ENCODE results near the gene TCERG1L.

Gene TCERG1L

DNA sequence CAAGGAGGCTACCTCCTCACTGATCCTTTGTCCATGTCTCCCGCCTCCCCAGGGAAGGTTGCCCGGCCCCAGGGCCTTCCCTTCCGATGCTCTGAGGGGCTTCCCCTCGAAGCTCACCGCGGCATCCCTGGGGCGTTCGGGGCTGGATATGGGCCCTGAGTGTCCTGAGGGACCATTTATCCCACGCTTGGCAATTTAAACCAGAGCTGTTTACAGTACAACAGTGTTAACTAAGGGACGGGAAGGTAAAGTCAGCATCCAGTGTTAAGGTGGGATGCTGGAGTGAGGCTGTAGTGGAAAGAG is 92.0 kb downstream of the TCERG1L start:
- peaks cover 38 to 100% (median 100%) of the 10 kb centered on the region in 10 experiments for H3K4me1 ChIP-seq
- no peak for TF ChIP-seq Cebpa-rat (IDR thresholded peaks at IDR 0.05)
- peak overlapping the region in 4 of 11 experiments; percentile 19 to 81 (median 54); a peak in 3 of 22 replicates for H3K9ac ChIP-seq
- H3K4me3 ChIP-seq = no peak overlapping the region
- peak overlapping the region in 9 of 11 experiments; percentile 88 to 98 (median 97); a peak in 18 of 22 replicates for H3K4me2 ChIP-seq
- H3K36me3 ChIP-seq = 0 out of 22 replicates have a peak, but pooled peaks cover 0 to 5% (median 0%) of the 10 kb centered on the region in 11 experiments
- H3K27me3 ChIP-seq = peaks cover 0 to 34% (median 0%) of the 10 kb centered on the region in 11 experiments; a peak in 4 of 22 replicates
- peak overlapping the region in 7 of 11 experiments; percentile 81 to 96 (median 89); a peak in 12 of 22 replicates for H3K27ac ChIP-seq
- H4K20me1 ChIP-seq = no peaks in the 10 kb centered on the region; a peak in 1 of 22 replicates
- H3K9me3 ChIP-seq (replicated peaks in 1 of 11) = no peaks in the 10 kb centered on the region

DNA sequence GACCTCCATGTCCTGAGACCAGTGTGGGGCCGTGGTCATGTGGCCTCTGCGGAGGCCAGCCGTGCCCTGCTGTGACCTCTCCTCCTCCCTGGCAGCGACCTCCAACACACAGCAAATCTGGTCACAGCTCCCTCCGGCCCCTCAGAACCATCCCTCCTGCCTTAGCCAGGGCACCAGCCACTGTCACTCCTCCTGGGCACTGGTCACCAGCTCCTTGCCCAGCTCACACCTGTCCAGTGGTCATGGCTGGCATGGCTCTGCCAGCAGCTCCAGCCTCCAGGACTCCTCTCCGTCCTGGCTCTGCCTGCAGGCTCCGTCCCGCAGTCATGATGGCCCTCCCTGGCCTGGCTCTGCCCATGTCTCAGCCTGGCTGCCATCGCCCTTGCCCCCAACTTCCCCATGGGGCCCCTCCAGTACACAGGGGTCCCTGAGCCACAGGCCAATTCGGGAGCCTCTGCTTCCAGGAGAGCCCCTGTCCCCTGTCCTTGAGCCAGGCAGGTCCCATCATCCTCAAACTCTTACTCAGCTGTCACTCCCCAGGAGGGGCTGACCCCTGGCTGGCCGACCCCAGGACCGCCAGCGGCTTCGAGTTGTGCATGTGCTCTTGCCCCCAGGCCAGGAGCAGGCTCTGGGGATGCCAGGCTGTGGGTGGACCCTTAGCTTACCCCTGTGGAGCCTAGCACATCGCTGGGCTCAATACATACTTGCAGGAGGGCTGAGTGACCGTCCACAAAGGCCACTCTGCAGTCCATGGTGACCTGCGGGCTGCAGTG is 92.5 kb downstream of the TCERG1L start:
- no peaks in the 10 kb centered on the region for H3K9me3 ChIP-seq (replicated peaks in 1 of 11)
- H3K9ac ChIP-seq = peak overlapping the region in 4 of 11 experiments; percentile 19 to 79 (median 33); a peak in 4 of 22 replicates
- TF ChIP-seq Cebpa-rat (IDR thresholded peaks at IDR 0.05) = no peak
- peaks cover 0 to 30% (median 0%) of the 10 kb centered on the region in 11 experiments; a peak in 4 of 22 replicates for H3K27me3 ChIP-seq
- no peak overlapping the region for H3K4me3 ChIP-seq
- peaks cover 40 to 100% (median 100%) of the 10 kb centered on the region in 10 experiments for H3K4me1 ChIP-seq
- peak overlapping the region in 9 of 11 experiments; percentile 88 to 98 (median 97); a peak in 18 of 22 replicates for H3K4me2 ChIP-seq
- no peaks in the 10 kb centered on the region; a peak in 1 of 22 replicates for H4K20me1 ChIP-seq
- peak overlapping the region in 7 of 11 experiments; percentile 81 to 96 (median 89); a peak in 11 of 22 replicates for H3K27ac ChIP-seq
- H3K36me3 ChIP-seq = 0 out of 22 replicates have a peak, but pooled peaks cover 0 to 5% (median 0%) of the 10 kb centered on the region in 11 experiments

DNA sequence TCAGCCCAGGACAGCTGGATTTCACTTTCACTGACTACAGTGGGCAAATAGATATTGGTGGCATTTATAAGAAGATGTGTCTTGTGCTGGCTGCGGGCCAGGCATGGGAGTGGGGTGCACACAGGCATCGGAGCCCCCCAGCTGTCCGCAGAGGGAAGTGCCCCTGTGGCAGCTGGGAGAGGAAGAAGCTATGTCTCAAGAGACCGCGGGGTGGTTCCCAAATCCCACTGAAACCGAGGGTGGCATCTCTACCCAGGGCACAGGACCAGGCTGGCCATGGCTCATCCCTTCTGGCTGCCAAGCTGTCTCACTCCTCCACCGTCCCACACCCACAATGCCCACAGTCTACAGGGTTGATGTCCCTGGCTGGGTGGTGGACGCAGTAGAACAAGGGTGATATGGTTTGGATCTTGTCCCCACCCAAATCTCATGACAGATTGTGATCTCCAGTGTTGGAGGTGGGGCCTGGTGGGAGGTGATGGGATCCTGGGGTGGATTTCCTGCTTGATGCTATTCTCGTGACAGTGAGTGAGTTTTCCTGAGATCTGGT is 94.8 kb downstream of the TCERG1L start:
- H3K4me1 ChIP-seq = peaks cover 23 to 100% (median 100%) of the 10 kb centered on the region in 10 experiments
- 0 out of 22 replicates have a peak, but pooled peaks cover 0 to 9% (median 0%) of the 10 kb centered on the region in 11 experiments for H3K36me3 ChIP-seq
- H3K9ac ChIP-seq = peak overlapping the region in 1 of 11 experiments; percentile 10; a peak in 1 of 22 replicates
- TF ChIP-seq Cebpa-rat (IDR thresholded peaks at IDR 0.05) = no peak
- peaks cover 0 to 10% (median 0%) of the 10 kb centered on the region in 11 experiments; a peak in 3 of 22 replicates for H3K27me3 ChIP-seq
- H3K9me3 ChIP-seq (replicated peaks in 1 of 11) = no peaks in the 10 kb centered on the region
- H4K20me1 ChIP-seq = no peaks in the 10 kb centered on the region; a peak in 1 of 22 replicates
- H3K4me2 ChIP-seq = peak overlapping the region; percentile 33 to 98 (median 91); a peak in 21 of 22 replicates
- peak overlapping the region in 7 of 11 experiments; percentile 17 to 93 (median 40); a peak in 12 of 22 replicates for H3K27ac ChIP-seq
- H3K4me3 ChIP-seq = no peak overlapping the region; a peak in 1 of 20 replicates

DNA sequence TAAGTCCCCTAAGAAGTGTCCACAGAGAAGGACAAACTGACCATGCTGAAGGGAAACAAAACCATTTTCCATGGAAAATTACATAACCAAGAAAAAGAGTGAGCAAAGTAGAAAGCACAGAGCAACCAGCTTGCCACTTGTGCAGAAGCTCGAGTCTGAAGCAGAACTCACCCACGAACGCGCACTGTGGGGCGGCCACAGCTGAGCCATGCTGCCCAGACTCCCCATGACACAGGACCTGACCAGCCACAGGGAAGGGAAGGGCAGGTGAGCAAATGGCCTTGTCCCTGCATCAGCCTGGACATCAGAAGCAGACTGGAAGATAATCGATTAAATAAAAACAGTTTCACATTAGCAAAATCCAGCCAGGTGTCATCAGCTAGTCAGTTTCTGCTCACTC is 95.7 kb downstream of the TCERG1L start:
- Histone ChIP-seq H3K27ac (peak overlapping the region in 1 of 11 experiments; percentile 40; a peak in 1 of 22 replicates), H4K20me1 (no peaks in the 10 kb centered on the region; a peak in 1 of 22 replicates), H3K4me2 (peak overlapping the region in 8 of 11 experiments; percentile 77 to 98 (median 94); a peak in 9 of 22 replicates), H3K9me3 (replicated peaks in 1 of 11) (no peaks in the 10 kb centered on the region), H3K9ac (no peak overlapping the region), H3K27me3 (peaks cover 0 to under 1% (median 0%) of the 10 kb centered on the region in 11 experiments; a peak in 2 of 22 replicates), H3K4me1 (peaks cover 22 to 100% (median 100%) of the 10 kb centered on the region in 10 experiments), H3K4me3 (no peak overlapping the region), H3K36me3 (0 out of 22 replicates have a peak, but pooled peaks cover 0 to 9% (median 0%) of the 10 kb centered on the region in 11 experiments)
- TF ChIP-seq Cebpa-rat (IDR thresholded peaks at IDR 0.05) = no peak

DNA sequence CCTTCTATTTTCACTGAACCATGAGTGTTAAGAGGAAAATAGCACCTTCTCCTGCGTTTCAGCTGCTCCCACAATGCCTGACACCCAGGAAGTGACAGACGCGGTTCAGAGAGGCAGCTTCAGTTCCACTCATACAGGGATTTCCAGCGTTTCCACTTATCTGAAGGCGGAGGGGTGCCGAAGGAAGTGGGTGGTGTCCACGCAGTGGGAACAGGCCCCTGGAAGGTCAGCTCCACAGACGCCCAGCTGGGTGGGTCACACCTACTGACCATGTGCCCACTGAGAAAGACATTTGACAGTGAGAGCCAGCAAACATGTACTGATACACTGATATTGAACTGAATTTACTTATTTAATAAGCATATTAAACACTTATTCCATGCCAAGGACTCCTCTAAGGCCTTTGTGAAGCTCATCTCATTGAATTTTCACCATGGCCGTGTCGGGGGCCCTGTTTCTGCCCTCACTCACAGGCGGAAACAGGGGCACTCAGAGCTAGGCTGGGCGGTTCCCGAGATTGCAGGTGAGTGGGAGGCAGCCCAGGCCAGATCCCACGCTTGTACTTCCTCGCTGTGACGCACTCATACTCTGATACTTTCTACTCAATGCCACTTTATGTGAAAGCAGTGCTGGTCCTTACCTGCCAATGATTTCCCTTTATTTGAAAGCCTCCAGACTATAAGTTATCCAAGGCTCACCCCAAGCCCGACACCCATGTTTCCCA is 96.8 kb downstream of the TCERG1L start:
- TF ChIP-seq Cebpa-rat (IDR thresholded peaks at IDR 0.05) = no peak
- H3K36me3 ChIP-seq = 0 out of 22 replicates have a peak, but pooled peaks cover 0 to 9% (median 0%) of the 10 kb centered on the region in 11 experiments
- H3K4me1 ChIP-seq = peaks cover 16 to 100% (median 97%) of the 10 kb centered on the region in 10 experiments
- no peaks in the 10 kb centered on the region; a peak in 1 of 22 replicates for H4K20me1 ChIP-seq
- H3K27me3 ChIP-seq = no peaks in the 10 kb centered on the region
- peak overlapping the region in 1 of 11 experiments; percentile 37; a peak in 2 of 22 replicates for H3K9ac ChIP-seq
- H3K4me2 ChIP-seq = peak overlapping the region; percentile 8 to 98 (median 79); a peak in 18 of 22 replicates
- no peaks in the 10 kb centered on the region for H3K9me3 ChIP-seq (replicated peaks in 1 of 11)
- H3K27ac ChIP-seq = peak overlapping the region in 7 of 11 experiments; percentile 2 to 62 (median 36); a peak in 10 of 22 replicates
- H3K4me3 ChIP-seq = no peak overlapping the region

DNA sequence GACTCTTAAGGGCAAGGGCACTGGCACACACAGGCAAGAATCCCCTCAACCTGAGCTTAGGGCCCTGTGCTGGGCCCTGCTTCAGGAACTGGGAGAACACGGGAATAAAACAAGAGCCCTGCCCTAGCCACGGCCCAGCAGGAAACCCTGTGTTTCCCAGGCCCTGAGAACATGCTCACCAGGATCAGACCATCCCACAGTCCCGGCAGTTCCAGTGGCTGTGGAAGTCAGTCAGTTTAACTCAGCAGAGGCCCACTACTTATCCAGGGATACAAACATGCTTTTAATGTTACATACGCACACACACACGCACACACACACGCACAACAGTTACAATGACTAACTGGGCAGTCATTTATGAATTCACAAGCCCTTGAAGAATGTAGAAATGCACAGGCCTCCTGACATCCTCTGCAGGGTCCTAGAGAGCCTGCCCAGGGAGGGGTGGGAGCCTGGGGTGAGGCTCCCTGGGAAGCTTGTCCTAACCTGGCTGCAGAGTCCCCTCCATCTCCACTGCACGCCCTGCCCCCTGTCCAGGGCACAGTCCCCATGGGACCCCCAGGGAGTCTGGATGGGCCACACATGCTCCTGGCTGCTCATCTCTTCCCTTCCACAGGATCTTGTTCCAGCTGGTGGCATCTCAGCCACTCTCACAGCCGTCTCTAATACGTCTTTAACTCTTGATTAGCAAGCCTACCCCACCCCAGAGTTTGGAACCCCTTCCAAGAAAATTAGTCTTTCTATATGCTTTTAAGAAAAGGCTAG is 97.6 kb downstream of the TCERG1L start:
- Histone ChIP-seq H3K9me3 (replicated peaks in 1 of 11) (no peaks in the 10 kb centered on the region), H3K4me1 (peaks cover 16 to 98% (median 93%) of the 10 kb centered on the region in 10 experiments), H3K4me2 (peak overlapping the region in 9 of 11 experiments; percentile 48 to 98 (median 83); a peak in 18 of 22 replicates), H4K20me1 (no peaks in the 10 kb centered on the region; a peak in 1 of 22 replicates), H3K4me3 (no peak overlapping the region), H3K27ac (peak overlapping the region in 7 of 11 experiments; percentile 2 to 62 (median 36); a peak in 10 of 22 replicates), H3K36me3 (0 out of 22 replicates have a peak, but pooled peaks cover 0 to 9% (median 0%) of the 10 kb centered on the region in 11 experiments), H3K27me3 (no peaks in the 10 kb centered on the region), H3K9ac (peak overlapping the region in 4 of 11 experiments; percentile 1 to 49 (median 33); a peak in 5 of 22 replicates)
- TF ChIP-seq Cebpa-rat (IDR thresholded peaks at IDR 0.05) = no peak

DNA sequence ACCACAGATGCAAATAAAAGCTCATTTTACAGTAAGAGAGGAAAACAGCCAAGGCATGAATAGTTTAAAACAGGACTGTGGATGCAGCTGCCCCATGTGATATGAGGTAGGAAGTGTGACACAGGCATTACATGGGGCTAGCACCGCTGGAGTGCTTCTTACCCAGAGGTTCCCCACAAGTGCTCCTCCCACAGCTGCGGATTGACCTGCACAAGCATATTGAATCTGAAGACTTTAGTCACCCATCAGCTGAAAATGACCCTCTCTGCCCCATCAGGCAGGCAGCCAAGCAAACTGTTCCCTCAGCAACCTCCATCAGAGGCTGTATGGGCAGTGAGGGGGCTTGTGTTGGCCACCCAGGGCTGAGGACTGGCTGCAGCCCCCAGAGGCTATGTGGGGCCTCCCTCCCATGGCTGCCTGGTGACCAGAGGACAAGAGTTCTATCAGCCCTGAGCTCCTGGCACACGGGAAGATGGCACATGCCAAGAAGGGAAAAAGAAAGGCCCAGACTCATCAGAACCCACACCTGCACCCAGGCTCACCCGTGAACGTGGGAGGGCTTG is 98.7 kb downstream of the TCERG1L start:
- peak overlapping the region in 3 of 11 experiments; percentile 20 to 37 (median 29); a peak in 5 of 22 replicates for H3K9ac ChIP-seq
- peaks cover 20 to 98% (median 93%) of the 10 kb centered on the region in 10 experiments for H3K4me1 ChIP-seq
- H3K27ac ChIP-seq = peak overlapping the region in 6 of 11 experiments; percentile 6 to 62 (median 44); a peak in 7 of 22 replicates
- no peaks in the 10 kb centered on the region; a peak in 1 of 22 replicates for H4K20me1 ChIP-seq
- H3K9me3 ChIP-seq (replicated peaks in 1 of 11) = no peaks in the 10 kb centered on the region
- peak overlapping the region in 9 of 11 experiments; percentile 35 to 98 (median 83); a peak in 17 of 22 replicates for H3K4me2 ChIP-seq
- TF ChIP-seq Cebpa-rat (IDR thresholded peaks at IDR 0.05) = no peak
- no peaks in the 10 kb centered on the region for H3K27me3 ChIP-seq
- 0 out of 22 replicates have a peak, but pooled peaks cover 0 to 9% (median 0%) of the 10 kb centered on the region in 11 experiments for H3K36me3 ChIP-seq
- no peak overlapping the region for H3K4me3 ChIP-seq

All from BLaER1 treated with 17β-estradiol and CSF1 and Interleukin-3, amounts not matched to agents 10 nM and 100 nM (cell line).